Vagina (tissue), 2 donors: Measurements from ENCODE around the gene NRIP3. TPM values are rescaled to one million over a fixed set of nuclear protein-coding genes. Genes with fewer than 3 reads are reported as not detected.
"Not testable (repeated sequence)": the region's sequence is repeated elsewhere in the genome, so short reads cannot be mapped to it uniquely, and the experiment has no call there.

ENCODE experiments used
- DNase-seq, 2 donors: peaks; one replicate each; pipeline ENCODE4 v3.0.0-alpha.2; 2017; ENCODE audit errors: extremely low spot score in 2 of 2
- H3K27ac ChIP-seq: fragments of 200-600 bp; sonication (generic); one replicate; pipeline ENCODE4 v1.5.1; 2019
- H3K27me3 ChIP-seq: fragments of 200-600 bp; sonication (generic); one replicate; pipeline ENCODE4 v1.5.1; 2019
- H3K36me3 ChIP-seq, 2 donors: fragments of 200-600 bp; sonication (generic); one replicate each; pipeline ENCODE4 v1.5.1; 2017 to 2019
- H3K4me1 ChIP-seq: fragments of 200-600 bp; sonication (generic); one replicate; pipeline ENCODE4 v1.5.1; 2019
- H3K4me3 ChIP-seq, 2 donors: fragments of 200-600 bp; sonication (generic); 1 replicate in 1 of 2; 2 replicates in 1 of 2; pipeline ENCODE4 v1.5.1; 2016 to 2019
- H3K9me3 ChIP-seq: fragments of 200-600 bp; sonication (generic); one replicate; pipeline ENCODE4 v1.5.1; 2019
- POLR2A ChIP-seq, 2 donors: fragments of 450-650 bp; IDR thresholded peaks; one replicate each; pipeline ENCODE4 v1.6.1; 2017; ENCODE audit warnings: antibody characterized with exemption in 2 of 2, mild to moderate bottlenecking in 2 of 2, moderate library complexity in 2 of 2
- POLR2AphosphoS5 ChIP-seq, 2 donors: sonication (generic); formaldehyde crosslinking; IDR thresholded peaks; one replicate each; pipeline ENCODE4 v1.9.0; 2017; ENCODE audit warnings: antibody characterized with exemption in 2 of 2, mild to moderate bottlenecking in 2 of 2, low read depth in 1 of 2; ENCODE audit not compliant: insufficient read depth in 1 of 2
- intact Hi-C: fragments of 100-400 bp; cut with DNase I; formaldehyde crosslinking; loops from one replicate; pipeline ENCODE4 v1.15.1; 2023
- total RNA-seq: library from RNA; depleted of rRNA; stranded (reverse); fragments of >200 nt; gene quantifications from one replicate; pipeline ENCODE4 v1.2.3, GENCODE V29; 2016
- TF ChIP-seq, protein P1 (sequence below), 3 experiments: fragments of 450-650 bp in 2 of 3; fragments of 200-600 bp in 1 of 3; sonication (generic) in 1 of 3; IDR thresholded peaks; one replicate each; pipeline ENCODE4 v1.5.1; 2017 to 2019; ENCODE audit warnings: antibody characterized with exemption in 3 of 3, mild to moderate bottlenecking in 2 of 3, moderate library complexity in 2 of 3

Gene NRIP3
- total RNA-seq, 1 donor from 2014 or later = 1.2 TPM

DNA sequence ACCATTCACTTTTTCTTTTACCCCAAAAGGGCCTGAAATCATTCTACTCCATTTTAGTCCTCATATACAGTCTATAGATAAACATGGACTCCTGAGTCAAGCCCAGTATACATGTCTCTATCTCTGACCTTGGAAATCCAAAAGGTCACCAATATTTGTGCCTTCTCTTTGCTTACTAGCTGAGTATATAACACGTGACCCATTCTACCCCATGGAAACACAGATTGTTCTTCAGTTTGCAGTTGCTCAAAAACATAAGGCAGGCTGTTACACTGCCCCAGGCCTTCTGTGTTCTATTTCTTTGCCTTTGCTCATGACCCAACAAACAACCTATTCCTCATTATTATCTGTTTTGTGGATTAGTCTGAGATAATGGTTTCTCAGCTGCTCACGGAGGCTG, 5.8 kb downstream of the NRIP3 start:
- DNase-seq = no peak
- intact Hi-C loops = no loop called here
- no peak overlapping the region for H3K27ac ChIP-seq
- peaks cover 4% of the 10 kb centered on the region for H3K4me1 ChIP-seq
- no peaks in the 10 kb centered on the region for H3K9me3 ChIP-seq
- no peaks in the 10 kb centered on the region for H3K36me3 ChIP-seq
- TF ChIP-seq POLR2AphosphoS5 (IDR thresholded peaks at IDR 0.05; ENCODE audit: insufficient read depth in 1 of 2, low read depth in 1 of 2) = no peak
- no peak for TF ChIP-seq POLR2A (IDR thresholded peaks at IDR 0.05)
- TF ChIP-seq, protein P1, sequence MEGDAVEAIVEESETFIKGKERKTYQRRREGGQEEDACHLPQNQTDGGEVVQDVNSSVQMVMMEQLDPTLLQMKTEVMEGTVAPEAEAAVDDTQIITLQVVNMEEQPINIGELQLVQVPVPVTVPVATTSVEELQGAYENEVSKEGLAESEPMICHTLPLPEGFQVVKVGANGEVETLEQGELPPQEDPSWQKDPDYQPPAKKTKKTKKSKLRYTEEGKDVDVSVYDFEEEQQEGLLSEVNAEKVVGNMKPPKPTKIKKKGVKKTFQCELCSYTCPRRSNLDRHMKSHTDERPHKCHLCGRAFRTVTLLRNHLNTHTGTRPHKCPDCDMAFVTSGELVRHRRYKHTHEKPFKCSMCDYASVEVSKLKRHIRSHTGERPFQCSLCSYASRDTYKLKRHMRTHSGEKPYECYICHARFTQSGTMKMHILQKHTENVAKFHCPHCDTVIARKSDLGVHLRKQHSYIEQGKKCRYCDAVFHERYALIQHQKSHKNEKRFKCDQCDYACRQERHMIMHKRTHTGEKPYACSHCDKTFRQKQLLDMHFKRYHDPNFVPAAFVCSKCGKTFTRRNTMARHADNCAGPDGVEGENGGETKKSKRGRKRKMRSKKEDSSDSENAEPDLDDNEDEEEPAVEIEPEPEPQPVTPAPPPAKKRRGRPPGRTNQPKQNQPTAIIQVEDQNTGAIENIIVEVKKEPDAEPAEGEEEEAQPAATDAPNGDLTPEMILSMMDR (IDR thresholded peaks at IDR 0.05) = no peak
- no peaks in the 10 kb centered on the region for H3K27me3 ChIP-seq
- H3K4me3 ChIP-seq = no peak overlapping the region

DNA sequence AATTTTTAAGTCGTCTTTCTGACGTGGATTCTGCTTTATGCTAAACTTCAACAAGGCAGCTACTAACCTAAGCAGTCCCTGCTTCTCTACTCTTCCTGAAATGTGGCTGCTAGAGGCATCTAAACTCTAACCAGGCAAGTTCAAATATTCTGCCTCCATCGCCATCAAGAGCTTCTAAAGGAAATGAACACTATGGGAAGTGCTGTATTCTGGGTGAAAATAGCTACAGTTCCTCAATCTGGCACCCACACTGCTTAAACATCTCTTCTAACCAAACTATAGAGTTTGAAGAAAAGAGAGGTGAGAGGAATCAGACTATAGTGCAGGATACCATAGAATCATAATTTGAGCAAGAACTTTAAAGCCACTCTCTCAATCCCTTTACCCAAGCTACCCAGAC, 6.3 kb downstream of the NRIP3 start:
- Histone ChIP-seq H3K36me3 (no peaks in the 10 kb centered on the region), H3K4me1 (no peaks in the 10 kb centered on the region), H3K9me3 (no peaks in the 10 kb centered on the region), H3K27ac (no peak overlapping the region), H3K4me3 (no peak overlapping the region), H3K27me3 (no peaks in the 10 kb centered on the region)
- TF ChIP-seq POLR2AphosphoS5 (IDR thresholded peaks at IDR 0.05; ENCODE audit: insufficient read depth in 1 of 2, low read depth in 1 of 2) (no peak), POLR2A (IDR thresholded peaks at IDR 0.05) (no peak)
- TF ChIP-seq, protein P1 (IDR thresholded peaks at IDR 0.05) = no peak
- DNase-seq = no peak
- intact Hi-C loops = no loop called here

DNA sequence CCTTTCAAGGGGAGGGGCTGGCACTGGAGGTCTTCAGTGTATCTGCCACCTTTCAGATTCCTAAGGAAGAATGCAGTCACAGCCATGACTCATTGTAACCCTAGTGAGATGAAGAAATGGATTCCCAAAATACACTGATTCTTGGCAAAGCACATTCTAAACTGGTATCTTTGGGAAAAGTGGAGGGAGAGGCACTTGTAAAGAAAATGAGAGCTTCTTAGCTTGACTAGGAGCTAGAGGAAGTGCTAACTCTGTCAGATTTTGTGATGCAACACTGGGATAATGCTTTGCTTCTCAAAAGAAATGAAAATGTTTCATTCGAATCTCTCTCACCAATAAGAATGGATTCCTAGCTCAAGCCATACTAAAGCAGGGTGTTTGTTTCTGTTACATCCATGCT, 14.3 kb downstream of the NRIP3 start:
- TF ChIP-seq, protein P1 (IDR thresholded peaks at IDR 0.05) = no peak
- TF ChIP-seq POLR2A (IDR thresholded peaks at IDR 0.05) = no peak
- TF ChIP-seq POLR2AphosphoS5 (IDR thresholded peaks at IDR 0.05; ENCODE audit: insufficient read depth in 1 of 2, low read depth in 1 of 2) = no peak
- Histone ChIP-seq H3K9me3 (no peaks in the 10 kb centered on the region), H3K36me3 (no peaks in the 10 kb centered on the region), H3K27me3 (no peaks in the 10 kb centered on the region), H3K27ac (no peak overlapping the region), H3K4me3 (no peak overlapping the region), H3K4me1 (no peaks in the 10 kb centered on the region)
- no peak for DNase-seq
- intact Hi-C loops = no loop called here

DNA sequence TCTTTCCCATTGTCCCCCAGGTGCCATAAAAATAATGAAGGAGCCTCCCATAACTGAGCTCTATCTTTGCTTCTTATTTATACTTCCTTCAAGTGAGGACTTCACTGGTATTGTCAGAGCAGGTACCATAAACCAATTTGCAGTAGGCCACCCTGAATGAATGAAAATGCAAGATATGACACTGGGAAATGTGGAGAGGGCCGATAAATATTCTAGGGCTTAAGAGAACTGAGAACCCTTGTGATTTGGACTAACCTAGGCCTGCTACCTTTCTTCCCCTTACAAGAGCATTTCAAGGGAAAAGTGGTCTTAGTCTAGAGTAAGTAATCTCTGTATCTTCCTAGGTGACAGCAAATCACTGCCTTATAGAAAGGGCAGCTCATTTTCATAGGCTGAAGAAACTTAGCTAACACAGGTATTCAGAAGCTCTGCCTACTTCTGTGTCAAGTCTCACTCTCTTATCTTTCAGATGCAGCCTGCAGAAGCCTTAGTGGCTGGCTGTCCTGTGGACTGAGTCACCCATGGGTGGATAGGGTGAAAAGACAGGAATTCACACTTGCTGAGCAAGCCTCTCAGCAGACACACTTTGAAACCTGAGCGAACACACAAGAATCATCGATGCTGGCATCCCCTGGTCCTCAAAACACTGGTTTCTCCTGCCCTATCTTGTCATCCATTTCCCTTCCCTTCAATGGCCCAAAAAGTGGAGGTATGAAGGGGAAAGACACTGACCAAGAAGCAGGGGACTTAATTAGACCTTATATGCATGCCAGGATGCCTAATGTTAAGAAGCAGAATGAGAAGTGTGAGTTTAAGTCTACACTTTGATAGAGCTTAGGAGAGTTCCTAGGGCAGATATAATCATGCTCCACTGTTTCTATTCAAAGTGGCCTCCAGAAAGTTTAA, 15.2 kb downstream of the NRIP3 start:
- no peak for DNase-seq
- Histone ChIP-seq H3K27ac (no peak overlapping the region), H3K27me3 (no peaks in the 10 kb centered on the region), H3K4me1 (no peaks in the 10 kb centered on the region), H3K9me3 (no peaks in the 10 kb centered on the region), H3K36me3 (no peaks in the 10 kb centered on the region), H3K4me3 (no peak overlapping the region)
- intact Hi-C loops = no loop called here
- no peak for TF ChIP-seq POLR2A (IDR thresholded peaks at IDR 0.05)
- TF ChIP-seq, protein P1 (IDR thresholded peaks at IDR 0.05) = no peak
- no peak for TF ChIP-seq POLR2AphosphoS5 (IDR thresholded peaks at IDR 0.05; ENCODE audit: insufficient read depth in 1 of 2, low read depth in 1 of 2)

DNA sequence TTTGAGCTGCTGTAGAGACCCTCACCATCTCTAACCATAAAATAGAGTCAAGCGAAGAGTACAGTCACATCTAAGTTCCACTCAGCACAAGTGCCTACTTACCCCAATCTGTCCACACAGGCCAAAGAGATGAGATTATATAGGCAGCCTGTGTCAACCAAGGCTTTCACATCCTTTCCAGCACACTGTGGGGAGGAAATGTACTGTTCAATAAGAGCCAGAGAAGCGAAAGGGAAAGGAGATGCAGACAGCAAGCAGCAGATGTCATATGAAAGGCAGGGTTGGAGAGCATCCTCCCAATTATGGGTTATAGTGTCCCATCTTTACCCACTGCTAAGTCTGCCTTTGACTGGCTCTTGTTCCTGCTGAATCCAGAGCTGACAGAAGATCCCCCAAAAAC, 16.4 kb downstream of the NRIP3 start:
- Histone ChIP-seq H3K9me3 (no peaks in the 10 kb centered on the region), H3K27me3 (no peaks in the 10 kb centered on the region), H3K36me3 (no peaks in the 10 kb centered on the region), H3K27ac (no peak overlapping the region), H3K4me1 (no peaks in the 10 kb centered on the region), H3K4me3 (no peak overlapping the region)
- no peak for DNase-seq
- no peak for TF ChIP-seq POLR2A (IDR thresholded peaks at IDR 0.05)
- no peak for TF ChIP-seq POLR2AphosphoS5 (IDR thresholded peaks at IDR 0.05; ENCODE audit: insufficient read depth in 1 of 2, low read depth in 1 of 2)
- TF ChIP-seq, protein P1 (IDR thresholded peaks at IDR 0.05) = no peak
- intact Hi-C loops = no loop called here

DNA sequence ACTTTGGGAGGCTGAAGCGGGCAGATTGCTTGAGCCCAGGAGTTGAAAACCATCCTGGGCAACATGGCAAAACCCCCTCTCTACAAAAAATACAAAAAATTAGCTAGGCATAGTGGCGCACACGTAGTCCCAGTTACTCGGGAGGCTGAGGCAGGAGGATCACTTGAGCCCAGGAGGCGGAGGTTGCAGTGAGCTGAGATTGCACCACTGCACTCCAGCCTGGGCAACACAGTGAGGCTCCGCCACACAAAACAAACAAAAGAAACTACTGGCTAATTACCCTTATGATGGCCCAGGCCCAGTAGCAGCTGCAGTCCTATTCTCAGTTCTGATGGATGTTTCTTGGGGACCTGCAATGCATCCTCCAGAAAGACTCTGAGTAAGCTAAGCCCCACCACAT, 17.0 kb downstream of the NRIP3 start:
- DNase-seq, H3K9me3 ChIP-seq, H3K27me3 ChIP-seq, intact Hi-C loops, H3K4me1 ChIP-seq, H3K27ac ChIP-seq, H3K4me3 ChIP-seq, H3K36me3 ChIP-seq: not testable (repeated sequence)
